ENCODE results near the gene RBX1.

RBX1 gene

DNA sequence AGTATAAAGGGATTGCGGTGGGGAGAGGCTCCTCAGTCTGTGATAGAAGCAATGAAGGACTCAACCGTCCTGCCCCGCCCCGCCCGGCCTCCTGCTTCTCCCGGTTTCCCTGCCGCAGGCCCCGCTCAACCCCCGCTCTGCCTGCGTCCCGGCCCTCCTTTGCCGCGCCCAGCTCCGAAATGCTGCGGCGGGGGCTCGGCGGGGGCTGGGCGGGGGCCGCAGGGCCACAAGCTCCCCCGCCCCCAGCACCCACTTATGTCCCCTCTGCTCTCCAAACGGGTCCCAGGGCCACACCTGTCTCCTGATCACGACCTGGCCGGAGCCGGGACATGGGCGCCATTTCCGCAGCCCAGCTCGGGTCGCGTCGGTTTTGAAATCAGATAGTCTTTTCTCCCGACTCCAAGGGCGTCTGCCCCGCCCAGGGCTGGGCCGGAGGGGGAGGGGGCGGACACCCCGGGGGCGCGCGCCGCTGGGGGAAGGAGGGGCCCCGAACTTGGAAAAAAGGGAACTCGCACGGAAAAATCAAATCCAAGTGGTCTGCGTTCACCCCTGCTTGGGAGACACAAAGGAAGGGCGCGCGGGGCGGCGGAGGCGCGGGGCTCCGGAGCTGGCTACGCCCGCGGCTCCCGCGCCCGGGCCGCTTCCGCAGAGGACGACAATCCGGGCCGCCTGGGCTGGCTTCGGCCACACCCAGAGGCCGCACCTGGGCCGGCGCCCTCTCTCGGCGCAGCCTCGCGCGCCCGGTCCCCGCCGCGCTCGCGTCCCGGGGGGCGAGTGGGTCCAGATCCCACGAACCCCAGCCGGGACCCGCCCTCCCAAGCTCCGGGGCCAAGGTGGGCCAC is 70.7 kb downstream of the RBX1 start:
- H3K27ac Mint-ChIP-seq: peak overlapping the region; percentile 97
- peaks cover 45% of the 10 kb centered on the region for H3K36me3 Mint-ChIP-seq (ENCODE audit: low read depth)
- no peaks in the 10 kb centered on the region for H3K27me3 Mint-ChIP-seq
- intact Hi-C loops (cut with micrococcal nuclease): loop anchor here (1.0 kb wide), 2 partner anchors 69 to 71 kb away; partner anchors contain the start of gene RBX1
- H3K4me3 Mint-ChIP-seq: peak overlapping the region; percentile 92
- H3K9me3 Mint-ChIP-seq: no peaks in the 10 kb centered on the region
- peaks cover 28% of the 10 kb centered on the region for H3K4me1 Mint-ChIP-seq (ENCODE audit: low read depth)

DNA sequence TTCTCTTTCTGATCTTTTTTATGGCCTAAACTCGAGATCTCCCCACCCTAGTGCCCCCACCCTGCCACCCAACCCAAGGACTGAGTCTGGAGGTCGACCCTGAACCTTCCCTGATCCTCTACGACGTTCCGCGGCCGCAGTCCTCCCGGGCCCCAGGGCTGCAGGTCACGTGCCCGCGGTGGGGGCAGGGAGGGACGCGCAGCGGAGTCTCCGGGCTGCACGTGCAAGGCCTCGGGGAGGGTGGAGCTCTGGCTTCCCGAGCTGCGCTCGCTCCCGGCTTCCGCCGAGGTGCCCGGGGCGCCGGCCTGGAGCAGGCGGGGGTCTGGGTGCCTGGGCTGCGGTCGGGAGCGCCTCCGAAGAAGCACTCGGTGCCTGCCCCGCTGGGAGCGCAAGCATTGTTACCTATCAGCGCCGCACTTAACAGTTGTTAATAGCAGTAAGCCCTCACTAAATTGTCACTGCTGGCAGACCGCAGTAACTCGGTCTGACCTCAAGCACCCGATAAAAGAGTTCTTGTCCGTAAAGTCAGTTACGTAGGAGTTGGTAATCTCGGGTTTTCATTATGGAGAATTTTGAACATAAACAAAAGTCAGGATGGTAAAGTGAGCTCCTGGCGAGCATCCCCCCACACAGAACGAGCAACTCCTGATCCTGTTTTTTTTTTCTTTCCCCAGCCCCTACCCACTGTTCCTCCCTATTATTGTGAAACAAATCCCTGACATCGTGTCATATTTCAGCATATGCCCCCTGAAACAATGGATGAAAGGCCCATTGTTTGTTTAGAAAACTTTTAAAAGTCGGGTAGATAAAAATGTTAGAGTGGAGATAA is 71.5 kb downstream of the RBX1 start:
- Mint-ChIP-seq H3K36me3 (ENCODE audit: low read depth) (peaks cover 45% of the 10 kb centered on the region), H3K27ac (peak overlapping the region; percentile 97), H3K4me3 (peak overlapping the region; percentile 92), H3K27me3 (no peaks in the 10 kb centered on the region), H3K9me3 (no peaks in the 10 kb centered on the region), H3K4me1 (ENCODE audit: low read depth) (peaks cover 28% of the 10 kb centered on the region)
- intact Hi-C loops (cut with micrococcal nuclease): loop anchor here (1.0 kb wide), 2 partner anchors 69 to 71 kb away; partner anchors contain the start of gene RBX1

Measured in dendritic cell treated with granulocyte-macrophage colony-stimulating factor and Interleukin-4, amounts not matched to agents 40 ng/mL and 50 ng/mL, for 4 days (primary cell).